Endothelial cell of umbilical vein (primary cell): Measurements from ENCODE around the gene PLCG2.

ENCODE experiments used
- CTCF ChIP-seq, 2 donors: IDR thresholded peaks; 1 replicate in 1 of 2; 2 replicates in 1 of 2; pipeline ENCODE4 v1.5.1; 2011; ENCODE audit warnings: low read length in 2 of 2, mild to moderate bottlenecking in 2 of 2, moderate library complexity in 2 of 2, control low read depth in 1 of 2, inconsistent platforms in 1 of 2, low read depth in 1 of 2; ENCODE audit not compliant: insufficient read depth in 1 of 2; ENCODE audit errors: extremely low read depth in 1 of 2
- EZH2 ChIP-seq: IDR thresholded peaks from 2 replicates; pipeline ENCODE4 v1.6.1; 2012; ENCODE audit warnings: borderline replicate concordance, low read depth, mild to moderate bottlenecking, moderate library complexity, low read length, inconsistent platforms; ENCODE audit not compliant: severe bottlenecking
- GATA2 ChIP-seq: IDR thresholded peaks from 2 replicates; pipeline ENCODE4 v1.7.0; 2011; ENCODE audit warnings: low read depth, mild to moderate bottlenecking, moderate library complexity, mixed read lengths, low read length; ENCODE audit not compliant: insufficient read length, insufficient read depth
- MAX ChIP-seq: IDR thresholded peaks from 2 replicates; pipeline ENCODE4 v1.6.1; 2011; ENCODE audit not compliant: insufficient read depth, insufficient read length
- MYC ChIP-seq: IDR thresholded peaks from one replicate; pipeline ENCODE4 v1.6.1; 2011; ENCODE audit warnings: mild to moderate bottlenecking, low read depth, low read length
- POLR2A ChIP-seq: IDR thresholded peaks from 2 replicates; pipeline ENCODE4 v1.6.1; 2012; ENCODE audit warnings: low read depth, mild to moderate bottlenecking, control low read depth, low read length
- POLR2AphosphoS5 ChIP-seq: IDR thresholded peaks from 2 replicates; pipeline ENCODE4 v1.6.1; 2012; ENCODE audit warnings: low read depth, mild to moderate bottlenecking, control low read depth, low read length, moderate library complexity; ENCODE audit not compliant: insufficient read depth

- TF ChIP-seq POLR2A (no peak), CTCF (IDR thresholded peaks at IDR 0.05; ENCODE audit: extremely low read depth in 1 of 2, insufficient read depth in 1 of 2, low read depth in 1 of 2, low read length in 2 of 2) (no peak), MAX (no peak), POLR2AphosphoS5 (peak; percentile 80), EZH2 (no peak), GATA2 (no peak), MYC (no peak)
Observed at GRCh38 chr16:81902025-81902424, 122.9 kb downstream of the PLCG2 start.
